Stomach (tissue), 4 donors: ENCODE measurements around the gene TMEM119.

Source experiments
- EP300 ChIP-seq: sonication (generic); formaldehyde crosslinking; IDR thresholded peaks from one replicate; pipeline ENCODE4 v1.6.1; 2017; ENCODE audit warnings: antibody characterized with exemption
- POLR2A ChIP-seq, 4 donors: fragments of 450-650 bp; IDR thresholded peaks; one replicate each; pipeline ENCODE4 v1.6.1; 2016; ENCODE audit warnings: antibody characterized with exemption in 4 of 4, control low read depth in 2 of 4, mild to moderate bottlenecking in 1 of 4, moderate library complexity in 1 of 4
- POLR2AphosphoS5 ChIP-seq, 3 donors: sonication (generic); formaldehyde crosslinking; IDR thresholded peaks; one replicate each; pipeline ENCODE4 v1.6.1; 2016; ENCODE audit warnings: antibody characterized with exemption in 3 of 3
- TF ChIP-seq, protein P1 (sequence below), 7 experiments: fragments of 450-650 bp in 4 of 7; fragments of 200-600 bp in 3 of 7; sonication (generic) in 3 of 7; IDR thresholded peaks; one replicate each; pipeline ENCODE4 v1.5.1; 2016 to 2019; ENCODE audit warnings: antibody characterized with exemption in 7 of 7, control low read depth in 2 of 7, mild to moderate bottlenecking in 1 of 7

DNA sequence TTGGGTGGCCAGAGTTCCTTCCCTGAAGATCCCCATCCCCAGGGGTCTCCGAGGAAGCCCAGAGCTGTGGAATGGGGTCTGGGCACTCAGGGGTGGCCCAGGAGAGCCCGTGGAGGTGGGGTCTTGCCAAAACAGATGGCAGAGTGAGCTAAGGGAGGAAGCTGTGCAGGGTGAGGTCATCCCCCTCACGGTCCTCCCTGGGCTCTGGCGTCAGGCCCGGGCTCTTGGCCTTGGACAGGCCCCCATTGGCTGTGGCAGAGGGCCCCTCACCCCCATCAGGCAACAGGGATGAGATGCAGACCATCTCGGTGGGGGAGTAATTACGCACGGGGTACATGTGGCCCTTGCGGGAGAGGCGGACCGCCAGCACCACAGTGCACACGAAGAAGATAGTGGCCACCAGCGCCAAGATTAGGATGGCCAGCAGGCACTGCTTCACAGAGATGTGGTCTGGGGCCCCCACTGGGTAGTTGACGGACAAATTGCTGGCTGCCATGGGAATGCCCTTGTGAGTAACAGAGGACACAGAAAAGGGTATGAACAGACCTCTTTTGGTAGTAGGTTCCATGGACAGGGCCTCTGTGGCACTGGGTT lies 25.1 kb upstream of the TMEM119 start:
- TF ChIP-seq POLR2AphosphoS5 (IDR thresholded peaks at IDR 0.05) (no peak), POLR2A (IDR thresholded peaks at IDR 0.05) (no peak), EP300 (no peak)
- TF ChIP-seq, protein P1, sequence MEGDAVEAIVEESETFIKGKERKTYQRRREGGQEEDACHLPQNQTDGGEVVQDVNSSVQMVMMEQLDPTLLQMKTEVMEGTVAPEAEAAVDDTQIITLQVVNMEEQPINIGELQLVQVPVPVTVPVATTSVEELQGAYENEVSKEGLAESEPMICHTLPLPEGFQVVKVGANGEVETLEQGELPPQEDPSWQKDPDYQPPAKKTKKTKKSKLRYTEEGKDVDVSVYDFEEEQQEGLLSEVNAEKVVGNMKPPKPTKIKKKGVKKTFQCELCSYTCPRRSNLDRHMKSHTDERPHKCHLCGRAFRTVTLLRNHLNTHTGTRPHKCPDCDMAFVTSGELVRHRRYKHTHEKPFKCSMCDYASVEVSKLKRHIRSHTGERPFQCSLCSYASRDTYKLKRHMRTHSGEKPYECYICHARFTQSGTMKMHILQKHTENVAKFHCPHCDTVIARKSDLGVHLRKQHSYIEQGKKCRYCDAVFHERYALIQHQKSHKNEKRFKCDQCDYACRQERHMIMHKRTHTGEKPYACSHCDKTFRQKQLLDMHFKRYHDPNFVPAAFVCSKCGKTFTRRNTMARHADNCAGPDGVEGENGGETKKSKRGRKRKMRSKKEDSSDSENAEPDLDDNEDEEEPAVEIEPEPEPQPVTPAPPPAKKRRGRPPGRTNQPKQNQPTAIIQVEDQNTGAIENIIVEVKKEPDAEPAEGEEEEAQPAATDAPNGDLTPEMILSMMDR (IDR thresholded peaks at IDR 0.05) = no peak
